Head of caudate nucleus (tissue), 42 donors: Measurements from ENCODE around the gene BANF2.

Experiments
- DNase-seq, 42 donors: peaks; one replicate each; pipeline versions ENCODE4 v3.0.0 to v3.0.0-alpha.2; 2020 to 2021; ENCODE audit warnings: mixed read lengths in 7 of 42
- intact Hi-C: fragments of 100-400 bp; cut with DNase I; formaldehyde crosslinking; loops from one replicate; pipeline ENCODE4 v1.15.0; 2022

Gene BANF2

GRCh38 chr20:17679941-17680835 is 19.6 kb upstream of the BANF2 start:
- DNase-seq = peak in 11 of 42 donors; percentile 14 to 48 (median 25)
- intact Hi-C loops = loop anchor here (5.0 to 10.0 kb wide), 3 partner anchors 43 to 285 kb away; partner anchors contain the start of genes MGME1 and SNX5

- intact Hi-C loops = loop anchor here (5.0 to 10.0 kb wide), 3 partner anchors 44 to 284 kb away; partner anchors contain the start of genes MGME1 and SNX5
- peak; percentile 30 to 92 (median 84) for DNase-seq
These were observed 18.7 kb upstream of the BANF2 start for GRCh38 chr20:17680836-17681725.

GRCh38 chr20:17681726-17682102 is 18.1 kb upstream of the BANF2 start:
- no peak for DNase-seq
- intact Hi-C loops = loop anchor here (5.0 to 10.0 kb wide), 3 partner anchors 44 to 283 kb away; partner anchors contain the start of genes MGME1 and SNX5

GRCh38 chr20:17682103-17682888 is 17.5 kb upstream of the BANF2 start, which contains the start of gene RRBP1:
TSS of gene RRBP1 (minus strand) at chr20:17682242. CDS start at chr20:17660507, 21,735 bp downstream.
- peak; percentile 97 to 100 (median 99) for DNase-seq
- intact Hi-C loops = loop anchor here (5.0 to 10.0 kb wide), 3 partner anchors 45 to 283 kb away; partner anchors contain the start of genes MGME1 and SNX5

- intact Hi-C loops = loop anchor here (5.0 to 10.0 kb wide), 3 partner anchors 46 to 282 kb away; partner anchors contain the start of genes MGME1 and SNX5
- DNase-seq = no peak
These were observed 16.9 kb upstream of the BANF2 start for GRCh38 chr20:17682889-17683198.

- intact Hi-C loops = loop anchor here (5.0 to 10.0 kb wide), 3 partner anchors 46 to 281 kb away; partner anchors contain the start of genes MGME1 and SNX5
- DNase-seq = no peak
These were observed 16.3 kb upstream of the BANF2 start for GRCh38 chr20:17683218-17684076.

GRCh38 chr20:17684077-17684888 is 15.5 kb upstream of the BANF2 start:
- intact Hi-C loops = loop anchor here (5.0 to 10.0 kb wide), 3 partner anchors 47 to 281 kb away; partner anchors contain the start of genes MGME1 and SNX5
- DNase-seq = no peak

GRCh38 chr20:17685168-17685567 is 14.6 kb upstream of the BANF2 start:
- intact Hi-C loops = loop anchor here (10.0 kb wide), 2 partner anchors 210 to 280 kb away; partner anchors contain the start of genes MGME1 and SNX5
- peak in 1 of 42 donors; percentile 9 for DNase-seq

- intact Hi-C loops = loop anchor here (10.0 kb wide), 2 partner anchors 207 to 277 kb away; partner anchors contain the start of genes MGME1 and SNX5
These were observed 12.0 kb upstream of the BANF2 start for GRCh38 chr20:17687800-17688199.

GRCh38 chr20:17688965-17689364 is 10.8 kb upstream of the BANF2 start:
- peak in 6 of 42 donors; percentile 15 to 59 (median 32) for DNase-seq
- intact Hi-C loops = loop anchor here (10.0 kb wide), 2 partner anchors 206 to 276 kb away; partner anchors contain the start of genes MGME1 and SNX5

More at GRCh38 chr20:17687800-17688199, 12.0 kb upstream of the BANF2 start:
- DNase-seq = peak in 1 of 42 donors; percentile 9

- DNase-seq = no peak
- intact Hi-C loops = no loop called here
These were observed 9.6 kb upstream of the BANF2 start for GRCh38 chr20:17690144-17690543.

GRCh38 chr20:17691758-17692157 is 8.0 kb upstream of the BANF2 start:
- intact Hi-C loops = no loop called here
- peak in 2 of 42 donors; percentile 18 to 25 for DNase-seq

GRCh38 chr20:17693444-17694001 is 6.2 kb upstream of the BANF2 start:
- intact Hi-C loops = no loop called here
- DNase-seq = peak in 2 of 42 donors; percentile 11 to 13

- DNase-seq = no peak
- intact Hi-C loops = no loop called here
These were observed 5.0 kb upstream of the BANF2 start for GRCh38 chr20:17694767-17695166.

- intact Hi-C loops = no loop called here
These were observed 3.5 kb upstream of the BANF2 start for GRCh38 chr20:17696287-17696686.

GRCh38 chr20:17697171-17697570 is 2.6 kb upstream of the BANF2 start:
- intact Hi-C loops = no loop called here
- DNase-seq = no peak

More at GRCh38 chr20:17696287-17696686, 3.5 kb upstream of the BANF2 start:
- no peak for DNase-seq
